HG02852 (cell line): ENCODE data around the gene PATZ1.
"Not testable (repeated sequence)": the region's sequence is repeated elsewhere in the genome, so short reads cannot be mapped to it uniquely, and the experiment has no call there.

Source experiments
- ATAC-seq: cut with Tn5 transposase; IDR thresholded peaks from one replicate; pipeline ENCODE4 v1.9.1; 2021; ENCODE audit warnings: mild to moderate bottlenecking, moderate library complexity; ENCODE audit not compliant: unreplicated experiment

PATZ1 gene

DNA sequence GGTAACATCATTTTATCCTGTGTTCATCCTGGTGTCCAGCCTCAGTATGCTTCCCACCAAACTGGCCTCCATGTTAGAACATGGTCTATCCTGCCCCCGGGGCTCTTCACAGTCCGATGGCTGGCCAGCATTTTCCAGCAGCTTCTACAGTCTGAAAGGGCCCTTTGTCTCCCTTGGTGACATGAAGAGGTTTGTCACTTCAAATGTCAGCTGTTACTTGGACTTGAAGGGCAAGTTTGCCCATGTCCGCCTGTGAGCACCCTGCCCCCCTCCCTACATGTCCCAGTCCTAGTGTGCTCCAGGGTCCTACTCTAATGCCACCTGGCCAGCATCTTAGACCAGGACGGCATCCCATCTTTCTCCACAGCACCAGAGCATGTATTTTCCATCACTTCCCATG, 24.7 kb downstream of the PATZ1 start:
- ATAC-seq = no peak

DNA sequence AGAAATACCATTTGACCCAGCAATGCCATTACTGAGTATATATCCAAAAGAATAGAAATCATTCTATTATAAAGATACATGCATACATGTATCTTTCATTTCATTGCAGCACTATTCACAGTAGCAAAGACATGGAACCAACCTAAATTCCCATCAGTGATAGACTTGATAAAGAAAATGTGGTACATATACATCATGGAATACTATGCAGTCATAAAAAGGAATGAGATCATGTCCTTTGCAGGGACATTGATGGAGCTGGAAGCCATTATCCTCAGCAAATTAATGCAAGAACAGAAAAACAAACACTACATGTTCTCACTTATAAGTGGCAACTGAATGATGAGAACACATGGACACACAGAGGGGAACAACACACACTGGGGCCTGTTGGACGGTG, 31.9 kb downstream of the PATZ1 start:
- not testable (repeated sequence) for ATAC-seq

DNA sequence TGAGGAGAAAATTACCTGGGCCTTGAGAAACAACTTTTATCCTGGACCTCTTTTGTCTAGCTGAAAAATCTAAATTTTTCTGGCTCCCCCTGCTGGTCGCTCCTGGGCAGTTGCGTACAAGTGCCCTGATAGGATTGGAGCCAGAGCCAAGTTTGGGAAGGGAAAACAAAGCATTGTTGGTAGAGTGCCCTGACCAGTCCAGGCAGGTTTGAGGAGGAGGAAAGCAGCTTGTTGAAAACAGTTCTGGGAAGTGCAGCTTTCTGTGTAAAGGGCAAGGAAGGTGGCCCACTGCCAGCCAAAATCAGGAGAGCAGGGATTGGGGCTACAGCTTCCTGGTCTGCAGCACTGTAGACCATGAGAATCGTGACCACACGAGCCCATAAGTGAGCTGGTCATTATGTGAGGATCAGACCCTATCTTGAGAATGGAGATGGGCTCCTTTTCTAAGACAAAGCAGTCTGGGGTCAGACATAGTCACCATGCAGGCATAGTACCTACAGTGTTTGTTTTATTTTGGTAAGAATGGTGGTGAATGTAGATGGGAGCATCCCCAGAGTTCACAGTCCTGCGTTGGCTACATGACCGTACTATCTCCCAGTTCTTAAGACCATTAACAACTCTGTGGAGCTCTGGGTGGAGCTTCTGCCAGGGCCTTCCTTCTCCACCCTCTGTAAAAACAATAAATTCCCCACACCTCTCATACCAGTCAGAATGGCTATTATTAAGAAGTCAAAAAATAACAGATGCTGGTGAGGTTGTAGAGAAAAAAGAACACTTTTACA, 32.6 kb downstream of the PATZ1 start:
- no peak for ATAC-seq

- ATAC-seq = no peak
These were observed 38.0 kb downstream of the PATZ1 start for GRCh38 chr22:31308181-31308580.

- no peak for ATAC-seq
These were observed 41.0 kb downstream of the PATZ1 start for GRCh38 chr22:31305194-31305593.

- no peak for ATAC-seq
These were observed 43.6 kb downstream of the PATZ1 start for GRCh38 chr22:31302537-31302936.

DNA sequence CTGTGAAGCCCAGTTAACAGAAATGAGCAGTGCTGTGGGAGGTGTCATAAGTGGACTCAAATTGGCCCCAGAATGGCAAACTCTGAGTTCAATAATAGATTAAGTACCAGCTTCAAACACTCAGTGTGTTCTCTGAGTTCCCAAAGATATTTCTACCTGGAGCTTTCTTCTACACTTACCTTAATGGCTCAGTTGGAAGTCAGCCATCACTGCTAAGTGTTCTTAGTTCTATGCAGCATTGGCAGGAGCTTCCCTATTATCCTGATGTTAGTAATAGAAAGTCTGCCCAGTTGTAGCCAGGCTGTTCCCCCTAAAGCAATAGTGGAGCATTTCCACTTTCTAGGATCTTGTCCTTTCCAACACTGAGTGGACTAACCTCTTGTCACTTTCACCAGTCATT, 44.1 kb downstream of the PATZ1 start:
- ATAC-seq = no peak

DNA sequence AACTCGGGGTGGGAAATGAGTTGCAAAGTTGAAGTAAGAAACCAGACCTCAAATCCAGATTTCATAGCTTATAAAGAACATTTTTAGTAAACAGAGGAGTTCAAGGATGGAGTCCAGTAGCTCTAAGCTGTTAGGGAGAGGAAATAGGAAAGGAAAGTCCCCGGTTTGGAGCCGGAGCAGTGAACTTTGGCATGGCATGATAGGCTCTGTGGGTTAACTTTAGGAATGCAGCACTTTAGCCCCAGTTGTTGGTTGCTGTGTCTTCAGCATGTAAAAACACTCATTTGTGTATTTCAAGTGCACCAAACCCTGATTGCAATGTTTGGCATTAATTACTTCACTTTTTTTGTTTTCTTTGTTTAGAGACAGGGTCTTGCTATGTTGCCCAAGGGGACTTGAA, 45.2 kb downstream of the PATZ1 start:
- ATAC-seq = no peak

GRCh38 chr22:31295831-31296657, 50.1 kb downstream of the PATZ1 start:
- no peak for ATAC-seq

- ATAC-seq = no peak
These were observed 50.8 kb downstream of the PATZ1 start for GRCh38 chr22:31295360-31295759.

DNA sequence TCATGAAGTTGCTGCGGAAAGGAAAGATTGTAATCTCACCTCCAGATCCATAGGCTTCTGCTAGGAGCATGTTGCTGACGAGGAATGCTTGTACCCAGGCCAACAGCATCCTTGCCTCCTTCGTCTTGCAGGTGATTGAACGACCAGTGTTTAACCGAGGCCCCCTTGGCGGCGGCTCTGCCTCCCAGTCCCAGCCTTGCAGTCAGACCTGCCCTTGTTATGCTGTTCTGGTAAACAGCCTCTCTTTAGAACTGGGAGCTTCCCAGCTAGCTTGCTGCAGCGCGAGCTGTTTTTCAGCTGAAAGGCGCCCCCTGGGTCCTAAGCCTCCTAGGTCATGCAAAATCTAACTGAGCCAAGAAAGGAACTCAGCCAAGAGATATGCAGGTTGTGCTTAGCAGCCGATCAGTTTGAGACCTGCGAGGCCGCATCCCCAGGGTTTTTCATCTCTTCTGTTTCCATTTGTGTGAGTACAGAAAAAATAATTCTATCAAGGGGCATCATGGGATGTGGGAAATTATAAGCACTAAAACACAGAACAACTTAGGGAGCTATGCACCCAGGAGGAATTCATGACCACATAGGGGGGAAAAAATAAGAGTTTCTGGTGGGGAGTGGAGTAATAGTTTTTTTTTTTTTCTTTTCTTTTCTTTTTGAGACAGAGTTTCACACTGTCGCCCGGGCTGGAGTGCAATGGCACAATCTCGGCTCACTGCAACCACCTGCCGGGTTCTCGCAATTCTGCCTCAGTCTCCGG, 53.7 kb downstream of the PATZ1 start, which contains the start of gene PIK3IP1:
Gene PIK3IP1, minus strand, starts transcription at position 253 of the 754 bp plus-strand sequence. Its CDS starts 144 bp downstream, at position 109.
- peak; percentile 43 for ATAC-seq

GRCh38 chr22:31291481-31292235, 54.5 kb downstream of the PATZ1 start:
- no peak for ATAC-seq

DNA sequence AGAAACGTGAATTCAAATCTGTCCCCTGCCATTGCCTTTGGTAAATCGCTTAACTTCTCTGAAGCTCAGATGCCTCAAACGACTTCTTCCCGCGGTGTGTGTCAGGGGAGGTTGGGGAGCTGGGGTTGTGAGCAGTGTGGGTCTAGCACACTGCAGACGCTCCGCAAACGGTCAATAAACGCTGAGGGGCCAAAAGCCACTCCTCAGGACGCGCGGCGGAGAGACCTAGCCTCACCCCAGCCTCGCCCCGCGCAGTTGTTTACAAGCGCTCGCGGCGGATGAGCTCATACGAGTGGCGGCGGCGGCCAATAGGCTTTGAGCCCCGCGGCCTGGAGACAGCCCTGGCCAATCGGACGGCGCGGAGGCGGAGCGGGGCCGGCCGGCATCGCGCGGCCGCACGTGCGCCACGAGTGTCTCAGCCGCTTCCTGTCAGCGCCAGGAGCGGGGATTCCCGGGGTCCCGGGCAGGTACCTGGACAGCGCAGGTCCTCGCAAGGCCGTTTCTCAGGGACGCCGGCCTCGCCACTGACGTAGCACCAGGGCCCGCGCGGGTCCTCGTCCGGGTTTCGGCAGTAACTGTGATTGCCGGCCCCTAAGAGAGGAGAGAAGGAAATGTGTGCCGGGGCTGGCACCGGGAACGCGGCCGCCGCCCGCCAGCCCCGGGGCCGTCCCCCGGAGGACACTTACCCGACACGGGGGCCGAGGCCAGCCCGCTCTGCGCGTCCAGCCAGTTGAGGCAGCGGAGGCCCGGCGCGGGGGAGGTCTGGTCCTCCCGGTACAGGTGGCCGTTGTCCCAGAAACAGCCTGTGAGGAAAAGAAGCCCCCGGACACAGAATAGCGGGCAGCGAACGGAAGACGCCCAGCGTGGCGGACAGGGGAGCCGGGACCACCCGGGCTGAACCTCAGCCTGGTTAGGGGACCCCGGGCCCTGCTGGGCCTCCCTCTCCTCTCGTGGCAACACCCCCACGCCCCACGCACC, 55.4 kb downstream of the PATZ1 start:
- peak; percentile 81 for ATAC-seq

DNA sequence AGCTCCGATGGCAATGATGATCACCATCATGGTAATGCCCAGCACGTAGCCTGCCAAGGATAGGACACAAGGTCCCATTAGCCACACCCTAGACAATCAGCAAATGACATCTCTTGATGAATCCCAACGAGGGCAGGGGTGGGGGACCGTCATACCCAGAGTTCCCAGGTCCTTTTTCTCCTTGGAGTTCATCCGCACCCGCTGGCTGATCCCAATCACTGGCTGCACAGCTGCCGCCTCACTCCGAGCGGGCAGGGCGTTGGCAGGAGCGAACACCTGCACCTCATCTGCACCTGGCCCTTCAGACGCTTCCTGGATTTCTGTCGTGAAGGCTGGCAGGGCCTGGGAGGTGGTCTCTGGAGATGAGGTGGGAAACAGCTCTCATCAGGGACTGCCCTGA, 56.8 kb downstream of the PATZ1 start:
- no peak for ATAC-seq

- ATAC-seq = no peak
These were observed 57.5 kb downstream of the PATZ1 start for GRCh38 chr22:31288496-31289240.

DNA sequence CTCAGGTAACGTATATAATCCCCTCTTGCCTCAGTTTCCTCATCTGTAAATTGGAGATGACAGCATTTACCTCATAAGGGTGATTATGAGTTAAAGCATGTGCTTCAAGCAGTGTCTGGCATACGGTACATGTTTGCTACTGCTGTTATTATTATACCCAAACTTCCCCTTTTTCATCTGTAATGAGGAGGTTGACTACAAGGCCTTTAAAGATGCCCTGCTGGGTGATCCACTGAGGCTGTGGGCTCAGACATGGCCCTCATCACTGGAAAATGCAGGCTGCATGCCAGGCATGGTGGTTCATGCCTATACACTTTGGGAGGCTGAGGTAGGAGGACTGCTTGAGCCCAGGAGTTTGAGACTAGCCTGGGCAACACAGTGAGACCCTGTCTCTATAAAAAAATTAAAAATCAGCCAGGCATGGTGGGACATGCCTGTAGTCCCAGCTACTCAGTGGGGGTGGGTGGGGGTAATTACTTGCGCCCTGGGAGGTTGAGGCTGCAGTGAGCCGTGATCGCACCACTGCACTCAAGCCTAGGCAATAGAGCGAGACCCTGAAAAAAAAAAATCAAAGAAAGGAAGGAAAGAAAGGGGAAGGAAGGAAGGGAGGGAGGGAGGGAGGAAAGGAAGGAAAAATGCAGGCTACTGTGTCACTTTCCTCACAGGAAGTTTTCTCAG, 58.2 kb downstream of the PATZ1 start:
- no peak for ATAC-seq

- ATAC-seq = no peak
These were observed 59.5 kb downstream of the PATZ1 start for GRCh38 chr22:31286360-31287255.
